ENCODE measurements around the gene SAE1.

SAE1 gene

DNA sequence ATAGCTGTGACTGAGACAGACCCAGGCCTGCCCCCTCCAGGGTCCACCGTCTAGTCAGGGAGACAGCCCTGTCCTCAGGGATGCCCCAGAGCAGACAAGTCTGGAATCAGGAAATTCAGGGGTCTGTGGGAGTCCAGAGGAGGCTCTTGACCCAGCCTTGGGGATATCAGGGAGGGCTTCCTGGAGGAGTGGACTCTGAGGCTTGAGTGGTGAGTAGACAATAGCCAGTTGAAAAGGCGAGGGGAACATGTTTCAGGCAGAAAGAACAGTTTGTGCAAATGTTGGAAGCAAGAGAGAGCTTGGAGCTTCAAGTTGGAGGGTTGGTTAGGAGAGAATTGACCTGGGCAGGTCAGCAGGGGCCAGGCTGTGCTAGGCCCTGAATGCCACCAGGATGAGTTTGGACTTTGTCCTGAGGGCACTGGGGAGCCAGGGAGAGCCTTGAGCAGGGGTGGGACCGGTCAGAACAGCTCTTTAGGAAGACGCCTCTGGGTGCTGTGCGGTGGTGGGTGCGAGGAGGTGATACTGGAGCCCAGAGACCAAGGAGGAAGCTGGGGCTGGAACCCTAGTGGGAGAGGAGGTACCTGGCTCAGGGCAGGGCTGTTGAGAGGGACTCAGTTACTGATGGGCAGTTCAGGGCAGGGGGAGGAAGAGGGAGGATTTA is 128.4 kb downstream of the SAE1 start:
- peaks cover 13% of the 10 kb centered on the region for H3K79me2 ChIP-seq (ENCODE audit: insufficient read depth, low read length)
- H3K27me3 ChIP-seq (ENCODE audit: insufficient read depth, low read length, poor library complexity), result no peaks in the 10 kb centered on the region
- TF ChIP-seq, protein P1, sequence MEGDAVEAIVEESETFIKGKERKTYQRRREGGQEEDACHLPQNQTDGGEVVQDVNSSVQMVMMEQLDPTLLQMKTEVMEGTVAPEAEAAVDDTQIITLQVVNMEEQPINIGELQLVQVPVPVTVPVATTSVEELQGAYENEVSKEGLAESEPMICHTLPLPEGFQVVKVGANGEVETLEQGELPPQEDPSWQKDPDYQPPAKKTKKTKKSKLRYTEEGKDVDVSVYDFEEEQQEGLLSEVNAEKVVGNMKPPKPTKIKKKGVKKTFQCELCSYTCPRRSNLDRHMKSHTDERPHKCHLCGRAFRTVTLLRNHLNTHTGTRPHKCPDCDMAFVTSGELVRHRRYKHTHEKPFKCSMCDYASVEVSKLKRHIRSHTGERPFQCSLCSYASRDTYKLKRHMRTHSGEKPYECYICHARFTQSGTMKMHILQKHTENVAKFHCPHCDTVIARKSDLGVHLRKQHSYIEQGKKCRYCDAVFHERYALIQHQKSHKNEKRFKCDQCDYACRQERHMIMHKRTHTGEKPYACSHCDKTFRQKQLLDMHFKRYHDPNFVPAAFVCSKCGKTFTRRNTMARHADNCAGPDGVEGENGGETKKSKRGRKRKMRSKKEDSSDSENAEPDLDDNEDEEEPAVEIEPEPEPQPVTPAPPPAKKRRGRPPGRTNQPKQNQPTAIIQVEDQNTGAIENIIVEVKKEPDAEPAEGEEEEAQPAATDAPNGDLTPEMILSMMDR (IDR thresholded peaks at IDR 0.05; ENCODE audit: borderline replicate concordance, extremely low read depth, low read length, poor library complexity, severe bottlenecking), result no peak
- no peak for TF ChIP-seq EZH2 (IDR thresholded peaks at IDR 0.05; ENCODE audit: borderline replicate concordance, low read depth, low read length, severe bottlenecking)
- H2AFZ ChIP-seq (ENCODE audit: low read depth, low read length), result no peak overlapping the region
- no peak for ATAC-seq (ENCODE audit: insufficient read depth, low read depth)
- 0 out of 2 replicates have a peak, but pooled peaks cover 5% of the 10 kb centered on the region for H4K20me1 ChIP-seq (ENCODE audit: insufficient read depth, low read length)
- no peaks in the 10 kb centered on the region for H3K9me3 ChIP-seq (ENCODE audit: insufficient read depth, low read length, severe bottlenecking)
- H3K4me3 ChIP-seq (ENCODE audit: low read depth in 1 of 2, low read length in 2 of 2), result peak overlapping the region in 1 of 2 experiments; percentile 76; a peak in 1 of 4 replicates
- peak overlapping the region; percentile 99; the same call in 1 of the 2 replicates for H3K4me2 ChIP-seq (ENCODE audit: insufficient read depth, low read length)
- H3K36me3 ChIP-seq (ENCODE audit: insufficient read depth, low read length), result peaks cover 40% of the 10 kb centered on the region
- no peak overlapping the region for H3K27ac ChIP-seq (ENCODE audit: low read length)
- no peak for DNase-seq
- H3K9ac ChIP-seq (ENCODE audit: low read depth, low read length), result peak overlapping the region; percentile 68
- peaks cover 26% of the 10 kb centered on the region for H3K4me1 ChIP-seq (ENCODE audit: insufficient read depth, low read length)

All from DND-41 (cell line).